H1 (cell line): ENCODE results near the gene MACROD1. TPM values are rescaled to one million over a fixed set of nuclear protein-coding genes. Genes with fewer than 3 reads are reported as not detected.

Source experiments
- CTCF ChIA-PET: fragments of 300-600 bp; sonication (Branson Sonifier 250); formaldehyde crosslinking; loops from one replicate; lab custom pipeline; 2021; ENCODE audit not compliant: partially characterized antibody; lab: Charles Lee
- POLR2A ChIA-PET: fragments of 300-600 bp; sonication (Branson Sonifier 250); formaldehyde crosslinking; loops from one replicate; lab custom pipeline; 2021; ENCODE audit warnings: inconsistent platforms; ENCODE audit not compliant: partially characterized antibody; lab: Charles Lee
- DNase-seq, 2 experiments: peaks; one replicate each; pipeline versions ENCODE4 v3.0.0 to v3.0.0-alpha.2; 2010 to 2022; ENCODE audit warnings: low spot score in 2 of 2, low read depth in 1 of 2, mixed read lengths in 1 of 2
- FAIRE-seq: peaks from 2 replicates; lab custom pipeline; 2011; peaks lifted over from hg19 to GRCh38; lab: Jason Lieb, UNC
- H2AFZ ChIP-seq: 2 replicates; pipeline ENCODE4 v1.8.1; 2012; ENCODE audit warnings: low read length, inconsistent platforms
- H2AK5ac ChIP-seq: 2 replicates; pipeline ENCODE4 v1.6.1; 2013; ENCODE audit warnings: low read depth, low read length
- H2BK120ac ChIP-seq: replicated peaks from 2 replicates; pipeline ENCODE3; 2013; ENCODE audit warnings: low read depth, low read length, inconsistent platforms
- H2BK12ac ChIP-seq: 2 replicates; pipeline ENCODE4 v1.6.1; 2013; ENCODE audit warnings: low read depth, low read length
- H2BK15ac ChIP-seq: 2 replicates; pipeline ENCODE4 v1.6.1; 2013; ENCODE audit warnings: low read length
- H2BK20ac ChIP-seq: 2 replicates; pipeline ENCODE4 v1.6.1; 2013; ENCODE audit warnings: low read length
- H2BK5ac ChIP-seq: 2 replicates; pipeline ENCODE4 v1.6.1; 2013; ENCODE audit warnings: low read depth, low read length
- H3K14ac ChIP-seq: 2 replicates; pipeline ENCODE4 v1.6.1; 2013; ENCODE audit warnings: inconsistent platforms; ENCODE audit not compliant: insufficient read length
- H3K18ac ChIP-seq: 2 replicates; pipeline ENCODE4 v1.6.1; 2013; ENCODE audit warnings: low read length; ENCODE audit errors: extremely low read depth
- H3K23ac ChIP-seq: 2 replicates; pipeline ENCODE4 v1.6.1; 2013; ENCODE audit warnings: inconsistent platforms; ENCODE audit not compliant: insufficient read length
- H3K23me2 ChIP-seq: 2 replicates; pipeline ENCODE4 v1.6.1; 2013; ENCODE audit warnings: low read depth, low read length
- H3K27ac ChIP-seq: 2 replicates; pipeline ENCODE4 v1.6.1; 2011; ENCODE audit warnings: low read depth, low read length, inconsistent platforms
- H3K27me3 ChIP-seq, 4 experiments: replicated peaks in 1 of 4; 1 replicate in 1 of 4; 2 replicates in 3 of 4; pipeline versions ENCODE4 v1.6.1 to v1.8.1; 2011 to 2013; ENCODE audit warnings: low read length in 3 of 4, mild to moderate bottlenecking in 3 of 4, inconsistent platforms in 2 of 4, mixed read lengths in 2 of 4, moderate library complexity in 1 of 4; ENCODE audit not compliant: control insufficient read depth in 3 of 4, insufficient read depth in 3 of 4; ENCODE audit errors: extremely low read depth in 1 of 4
- H3K36me3 ChIP-seq, 4 experiments: 2 replicates each; pipeline versions ENCODE4 v1.6.1 to v1.8.1; 2011 to 2013; ENCODE audit warnings: mild to moderate bottlenecking in 4 of 4, low read length in 3 of 4, moderate library complexity in 2 of 4, control low read depth in 1 of 4, inconsistent platforms in 1 of 4; ENCODE audit not compliant: insufficient read depth in 4 of 4, control insufficient read depth in 2 of 4
- H3K4ac ChIP-seq: replicated peaks from 2 replicates; pipeline ENCODE3; 2013; ENCODE audit warnings: low read length, low read depth, mixed read lengths, inconsistent platforms; ENCODE audit not compliant: insufficient read length
- H3K4me1 ChIP-seq, 4 experiments: replicated peaks in 1 of 4; 1 replicate in 1 of 4; 2 replicates in 3 of 4; pipeline versions ENCODE4 v1.6.1 to v1.8.1; 2011 to 2013; ENCODE audit warnings: low read length in 3 of 4, inconsistent platforms in 2 of 4, mixed read lengths in 1 of 4; ENCODE audit not compliant: insufficient read depth in 4 of 4, control insufficient read depth in 3 of 4
- H3K4me2 ChIP-seq, 2 experiments: 2 replicates each; pipeline versions ENCODE4 v1.6.1 to v1.8.1; 2011 to 2013; ENCODE audit warnings: low read depth in 2 of 2, low read length in 2 of 2, control low read depth in 1 of 2, inconsistent platforms in 1 of 2, mild to moderate bottlenecking in 1 of 2; ENCODE audit not compliant: insufficient read depth in 1 of 2
- H3K4me3 ChIP-seq, 4 experiments: fragments of 200-600, 300-600 bp in 1 of 4; sonication (generic), shearing (Covaris generic), sonication (Bioruptor Twin) in 1 of 4; 2 replicates each; pipeline versions ENCODE4 v1.5.1 to v1.8.1; 2011 to 2016; ENCODE audit warnings: low read length in 4 of 4, low read depth in 3 of 4, control low read depth in 2 of 4, inconsistent platforms in 2 of 4, mild to moderate bottlenecking in 2 of 4, mixed read lengths in 1 of 4, moderate library complexity in 1 of 4; ENCODE audit not compliant: insufficient read depth in 2 of 4; ENCODE audit errors: extremely low read depth in 1 of 4
- H3K56ac ChIP-seq: replicated peaks from 2 replicates; pipeline ENCODE3; 2013; ENCODE audit warnings: low read depth, mild to moderate bottlenecking, mixed read lengths, low read length, inconsistent platforms; ENCODE audit not compliant: insufficient read length
- H3K79me1 ChIP-seq: 2 replicates; pipeline ENCODE4 v1.6.1; 2013; ENCODE audit warnings: low read depth, low read length, control low read depth
- H3K79me2 ChIP-seq, 2 experiments: 2 replicates each; pipeline versions ENCODE4 v1.6.1 to v1.8.1; 2012 to 2013; ENCODE audit warnings: low read length in 2 of 2, mild to moderate bottlenecking in 2 of 2, inconsistent platforms in 1 of 2; ENCODE audit not compliant: insufficient read depth in 2 of 2, control insufficient read depth in 1 of 2
- H3K9ac ChIP-seq, 4 experiments: replicated peaks in 1 of 4; 1 replicate in 1 of 4; 2 replicates in 3 of 4; pipeline versions ENCODE4 v1.6.1 to v1.8.1; 2011 to 2013; ENCODE audit warnings: low read depth in 3 of 4, low read length in 3 of 4, control low read depth in 2 of 4, mild to moderate bottlenecking in 2 of 4, moderate library complexity in 2 of 4, inconsistent platforms in 1 of 4; ENCODE audit errors: extremely low read depth in 1 of 4
- H3K9me3 ChIP-seq, 2 experiments: 2 replicates each; pipeline versions ENCODE4 v1.6.1 to v1.8.1; 2012 to 2013; ENCODE audit warnings: mild to moderate bottlenecking in 2 of 2, moderate library complexity in 2 of 2, control low read depth in 1 of 2, inconsistent platforms in 1 of 2, low read depth in 1 of 2, low read length in 1 of 2, mixed read lengths in 1 of 2; ENCODE audit not compliant: insufficient read depth in 2 of 2
- H4K20me1 ChIP-seq, 2 experiments: replicated peaks in 1 of 2; 2 replicates each; pipeline versions ENCODE3 to v1.8.1; 2011 to 2013; ENCODE audit warnings: inconsistent platforms in 2 of 2, low read length in 2 of 2, mild to moderate bottlenecking in 1 of 2; ENCODE audit not compliant: insufficient read depth in 2 of 2, control insufficient read depth in 1 of 2
- H4K5ac ChIP-seq: 2 replicates; pipeline ENCODE4 v1.6.1; 2013; ENCODE audit warnings: low read length, low read depth, mixed read lengths, inconsistent platforms; ENCODE audit not compliant: insufficient read length
- H4K8ac ChIP-seq: 2 replicates; pipeline ENCODE4 v1.8.0; 2013; ENCODE audit warnings: mild to moderate bottlenecking, moderate library complexity, low read length, inconsistent platforms; ENCODE audit not compliant: insufficient read depth; ENCODE audit errors: extremely low read depth
- H4K91ac ChIP-seq: replicated peaks from 2 replicates; pipeline ENCODE3; 2013; ENCODE audit warnings: low read length, mixed read lengths, inconsistent platforms; ENCODE audit not compliant: insufficient read length
- NANOG ChIP-seq: IDR thresholded peaks from 2 replicates; pipeline ENCODE4 v1.6.1; 2011; ENCODE audit warnings: low read length, low read depth, mild to moderate bottlenecking, inconsistent platforms; ENCODE audit not compliant: insufficient read depth, poor library complexity, severe bottlenecking
- SAP30 ChIP-seq: fragments of 300-600 bp; sonication (generic); IDR thresholded peaks from 2 replicates; pipeline ENCODE4 v1.7.1; 2012; ENCODE audit warnings: low read length, moderate library complexity, mild to moderate bottlenecking, inconsistent platforms; ENCODE audit not compliant: insufficient read depth, insufficient replicate concordance
- TBP ChIP-seq: IDR thresholded peaks from 2 replicates; pipeline ENCODE4 v1.6.1; 2011; ENCODE audit warnings: low read depth, low read length, improper control_type of control experiment
- WGBS, 2 experiments: shearing (Covaris generic) in 1 of 2; methylation state at CpG; one replicate each; pipeline versions ENCODE4 v1.1.6 to v1.1.7; 2013 to 2015; ENCODE audit warnings: low lambda C conversion rate in 2 of 2, mixed read lengths in 2 of 2, inconsistent platforms in 1 of 2, low coverage in 1 of 2, missing lambda C conversion rate in 1 of 2; ENCODE audit not compliant: insufficient replicate concordance in 2 of 2, insufficient coverage in 1 of 2, insufficient read length in 1 of 2; ENCODE audit errors: extremely low coverage in 1 of 2, missing lambda C conversion rate in 1 of 2; 5-methylcytosine and 5-hydroxymethylcytosine counted together
- polyA plus RNA-seq, 7 experiments: library from polyadenylated mRNA; depleted of rRNA in 3 of 7; stranded (reverse) in 5 of 7; unstranded in 2 of 7; fragments of >200 nt in 5 of 7; fragments of 200-250 nt in 2 of 7; gene quantifications; 1 replicate in 5 of 7; 2 replicates in 1 of 7; 4 replicates in 1 of 7; pipeline versions ENCODE4 v1.2.1 to v1.2.3, GENCODE V29; 2011 to 2013; ENCODE audit warnings: missing spikeins in 2 of 7, mixed read lengths in 2 of 7
- total RNA-seq: library from RNA; stranded (reverse); fragmentation: NEBNext Ultra II Directional; extraction: Animal tissue kit (Norgen Biotek cat#: 25700); gene quantifications from 2 replicates; pipeline ENCODE4 v1.2.1, GENCODE V29; 2021

MACROD1 gene
- total and polyA plus RNA-seq, 2 of the 8 experiments (the other 6 are each of a cell fraction or from before 2014, with no cell fraction given) = 19.5 to 34.1 TPM

- Histone ChIP-seq H3K4me2 (peak overlapping the region; percentile 8 to 43; a peak in 3 of 4 replicates), H3K9ac (0 out of 7 replicates have a peak overlapping the region, but pooled peaks of 1 of the 4 experiments have one; percentile 15), H3K23me2 (peaks cover 2% of the 10 kb centered on the region; the same call in 1 of the 2 replicates), H3K14ac (no peak overlapping the region), H3K27ac (no peak overlapping the region), H2BK5ac (0 out of 2 replicates have a peak overlapping the region, but pooled peaks have one; percentile 30), H2BK12ac (peak overlapping the region; percentile 87; the same call in 1 of the 2 replicates), H4K8ac (peak overlapping the region; percentile 43; the same call in 1 of the 2 replicates), H4K5ac (no peak overlapping the region), H3K18ac (no peak overlapping the region), H3K56ac (no peak overlapping the region), H2BK120ac (no peak overlapping the region), H3K4me1 (peaks cover 6 to 25% (median 22%) of the 10 kb centered on the region in 4 experiments), H3K4ac (peak overlapping the region; percentile 57), H2BK20ac (no peak overlapping the region), H2BK15ac (no peak overlapping the region), H3K9me3 (no peaks in the 10 kb centered on the region), H3K27me3 (peaks cover 2 to 69% (median 47%) of the 10 kb centered on the region in 4 experiments), H3K79me2 (no peaks in the 10 kb centered on the region), H3K23ac (no peak overlapping the region), H2AK5ac (peak overlapping the region; percentile 39; the same call in 1 of the 2 replicates), H3K79me1 (no peaks in the 10 kb centered on the region), H4K91ac (no peak overlapping the region), H3K4me3 (peak overlapping the region in 1 of 4 experiments; percentile 7; a peak in 1 of 8 replicates), H2AFZ (no peak overlapping the region), H3K36me3 (no peaks in the 10 kb centered on the region), H4K20me1 (peaks cover 3 to 6% of the 10 kb centered on the region in 2 experiments)
- no peak for TF ChIP-seq TBP
- no peak for TF ChIP-seq SAP30
- no peak for TF ChIP-seq NANOG
- POLR2A ChIA-PET = interaction anchor here (1.0 to 1.7 kb wide), 6 partner anchors 11 to 129 kb away, joined by 3 to 4 read pairs (median 3); no protein-coding TSS in a partner anchor
- no peak for FAIRE-seq
- DNase-seq = no peak
- CTCF ChIA-PET = interaction anchor here (0.9 to 7.7 kb wide), 11 partner anchors 12 to 97 kb away, joined by 3 to 42 read pairs (median 3); partner anchors contain the start of gene FLRT1
- WGBS, 2 experiments = 83% methylated on average over 11 of the region's 11 CpGs; no CpG with 5 or more reads in 1 of the 2 experiments
Measured at GRCh38 chr11:64052938-64053622, 112.8 kb downstream of the MACROD1 start.
